ENCODE results near the gene TBX19.

TBX19 gene

GRCh38 chr1:168317309-168317708 is 36.6 kb downstream of the TBX19 start:
- no peak for TF ChIP-seq CTCF (conservative IDR thresholded peaks at IDR 0.05; ENCODE audit: low read length)

GRCh38 chr1:168319691-168320090 is 39.0 kb downstream of the TBX19 start:
- DNase-seq (ENCODE audit: low read depth), result no peak
- no peak for TF ChIP-seq CTCF (conservative IDR thresholded peaks at IDR 0.05; ENCODE audit: low read length)
- no peak overlapping the region for H3K4me3 ChIP-seq (ENCODE audit: low read length)

More at GRCh38 chr1:168317309-168317708, 36.6 kb downstream of the TBX19 start:
- H3K4me3 ChIP-seq (ENCODE audit: low read length), result no peak overlapping the region
- DNase-seq (ENCODE audit: low read depth), result no peak

- H3K4me3 ChIP-seq (ENCODE audit: low read length), result no peak overlapping the region
- no peak for TF ChIP-seq CTCF (conservative IDR thresholded peaks at IDR 0.05; ENCODE audit: low read length)
- no peak for DNase-seq (ENCODE audit: low read depth)
Measured at GRCh38 chr1:168320149-168320548, 39.5 kb downstream of the TBX19 start.

DNA sequence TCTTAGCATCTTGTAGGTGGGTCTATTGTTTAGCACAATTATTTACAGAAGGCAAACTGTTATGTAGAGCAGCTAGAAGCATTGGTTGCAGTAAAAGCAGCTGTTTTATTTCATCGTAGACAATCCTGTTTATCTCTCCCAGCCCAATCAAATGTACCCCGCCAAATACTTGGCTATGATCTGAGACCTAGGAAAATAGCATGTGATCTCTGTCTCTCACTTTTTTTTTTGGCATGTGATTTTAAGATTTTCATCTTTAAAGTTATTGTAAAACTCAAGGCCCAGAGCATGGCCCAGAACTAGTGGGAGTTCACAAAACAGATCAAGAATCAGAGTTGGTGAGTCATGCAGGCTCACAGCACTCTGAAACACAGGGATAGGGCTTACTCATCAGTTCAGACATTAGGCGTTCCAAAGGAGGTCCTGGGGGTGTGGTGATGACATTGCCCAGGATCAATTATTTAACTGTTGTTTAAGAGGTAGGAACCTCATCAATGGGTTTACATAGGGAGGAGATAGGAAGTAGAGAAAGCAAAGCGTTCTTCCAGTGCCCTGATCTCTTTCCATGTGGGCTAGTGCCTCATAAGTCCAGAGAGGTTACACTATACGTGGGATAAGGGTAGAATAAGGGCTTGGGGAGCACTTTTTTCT is 40.2 kb downstream of the TBX19 start:
- no peak for TF ChIP-seq CTCF (conservative IDR thresholded peaks at IDR 0.05; ENCODE audit: low read length)
- DNase-seq (ENCODE audit: low read depth), result peak; percentile 75
- no peak overlapping the region for H3K4me3 ChIP-seq (ENCODE audit: low read length)

DNA sequence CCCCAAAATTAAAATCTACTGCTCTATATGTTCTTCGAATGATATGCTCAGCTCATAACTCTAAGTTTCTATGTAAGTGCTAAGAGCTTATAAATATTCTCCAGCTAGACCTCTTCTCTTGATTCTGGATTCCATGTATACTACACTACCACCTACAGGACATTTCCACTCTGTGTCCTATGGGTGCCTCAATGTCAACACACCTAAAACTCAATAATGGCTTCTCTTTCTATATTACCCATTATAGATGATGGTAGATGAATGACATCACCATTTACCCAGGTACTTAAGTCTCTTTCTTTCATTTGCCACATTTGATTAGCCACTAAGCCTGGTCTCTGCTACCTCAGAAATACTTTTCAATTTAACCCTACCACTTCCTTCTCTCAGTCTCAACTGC is 41.3 kb downstream of the TBX19 start:
- peak; percentile 27 for DNase-seq (ENCODE audit: low read depth)

DNA sequence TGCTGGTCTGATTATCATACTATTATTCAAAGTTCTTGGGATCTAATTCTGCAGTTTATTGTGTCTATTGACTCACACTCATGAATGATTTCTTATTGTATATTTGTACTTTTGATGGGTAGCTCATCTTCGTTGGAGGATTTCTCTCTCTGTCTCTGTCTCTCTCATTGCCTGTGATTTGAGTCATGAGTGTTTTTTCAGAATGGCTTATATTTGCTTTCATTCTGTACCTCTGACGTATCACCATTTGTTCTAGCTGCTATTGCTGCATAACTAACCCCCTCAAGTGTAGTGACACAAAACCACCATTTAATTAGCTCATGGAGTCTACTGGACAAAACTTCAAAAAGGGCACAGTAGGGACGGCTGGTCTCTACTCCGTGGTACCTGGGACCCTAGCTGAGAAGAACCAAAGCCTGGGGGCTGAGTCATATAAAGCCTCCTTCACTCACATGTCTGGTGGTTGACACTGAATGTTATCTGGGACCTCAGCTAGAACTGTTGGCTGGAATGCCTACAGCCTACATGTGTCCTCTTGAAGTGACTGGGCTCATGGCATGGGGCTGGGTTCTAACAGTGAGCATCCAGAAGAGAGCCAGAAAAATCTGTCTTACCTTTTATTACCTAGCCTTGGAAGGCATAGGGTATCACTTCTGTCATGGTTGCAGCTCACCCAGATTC is 44.2 kb downstream of the TBX19 start:
- DNase-seq (ENCODE audit: low read depth), result no peak
- no peak for TF ChIP-seq CTCF (conservative IDR thresholded peaks at IDR 0.05; ENCODE audit: low read length)
- no peak overlapping the region for H3K4me3 ChIP-seq (ENCODE audit: low read length)

More for the DNA sequence above, 41.3 kb downstream of the TBX19 start:
- H3K4me3 ChIP-seq (ENCODE audit: low read length), result no peak overlapping the region
- TF ChIP-seq CTCF (conservative IDR thresholded peaks at IDR 0.05; ENCODE audit: low read length), result peak; percentile 51

Measured in AG10803 (cell line).